ENCODE measurements around the gene LAMA5.
"Not testable (repeated sequence)": the region's sequence is repeated elsewhere in the genome, so short reads cannot be mapped to it uniquely, and the experiment has no call there.

Gene LAMA5

GRCh38 chr20:62382306-62383198 lies 15.4 kb upstream of the LAMA5 start:
- Mint-ChIP-seq H3K27ac (peak overlapping the region; percentile 41), H3K9me3 (peaks cover 4% of the 10 kb centered on the region), H3K36me3 (peaks cover 36% of the 10 kb centered on the region), H3K4me1 (peaks cover 34% of the 10 kb centered on the region), H3K4me3 (no peak overlapping the region)
- peak; percentile 76 for ATAC-seq
- peak; percentile 61 to 81 for DNase-seq (ENCODE audit: low spot score in 2 of 2)

- H3K9me3 Mint-ChIP-seq = peaks cover 4% of the 10 kb centered on the region
- no peak for DNase-seq (ENCODE audit: low spot score in 2 of 2)
- no peak overlapping the region for H3K4me3 Mint-ChIP-seq
- H3K36me3 Mint-ChIP-seq = peaks cover 29% of the 10 kb centered on the region
- ATAC-seq = no peak
- H3K27ac Mint-ChIP-seq = peak overlapping the region; percentile 41
- H3K4me1 Mint-ChIP-seq = peaks cover 33% of the 10 kb centered on the region
Observed at GRCh38 chr20:62381842-62382241, 14.7 kb upstream of the LAMA5 start.

- peaks cover 4% of the 10 kb centered on the region for H3K9me3 Mint-ChIP-seq
- peaks cover 26% of the 10 kb centered on the region for H3K36me3 Mint-ChIP-seq
- peak overlapping the region; percentile 41 for H3K27ac Mint-ChIP-seq
- H3K4me1 Mint-ChIP-seq = peaks cover 32% of the 10 kb centered on the region
- no peak overlapping the region for H3K4me3 Mint-ChIP-seq
- no peak for DNase-seq (ENCODE audit: low spot score in 2 of 2)
- peak; percentile 66 for ATAC-seq
Observed at GRCh38 chr20:62381202-62381797, 14.2 kb upstream of the LAMA5 start.

GRCh38 chr20:62378215-62378614 lies 11.1 kb upstream of the LAMA5 start:
- Mint-ChIP-seq H3K27ac (no peak overlapping the region), H3K4me1 (peaks cover 14% of the 10 kb centered on the region), H3K9me3 (peaks cover 4% of the 10 kb centered on the region), H3K36me3 (peaks cover 14% of the 10 kb centered on the region), H3K4me3 (no peak overlapping the region)
- no peak for ATAC-seq
- DNase-seq (ENCODE audit: low spot score in 2 of 2) = no peak

- DNase-seq (ENCODE audit: low spot score in 2 of 2) = no peak
- Mint-ChIP-seq H3K36me3 (peaks cover 12% of the 10 kb centered on the region), H3K27ac (no peak overlapping the region), H3K9me3 (peaks cover 4% of the 10 kb centered on the region), H3K4me1 (peaks cover 17% of the 10 kb centered on the region), H3K4me3 (no peak overlapping the region)
- no peak for ATAC-seq
Observed at GRCh38 chr20:62377615-62378178, 10.6 kb upstream of the LAMA5 start.

GRCh38 chr20:62377064-62377461 lies 10.0 kb upstream of the LAMA5 start:
- H3K27ac Mint-ChIP-seq = peak overlapping the region; percentile 34
- H3K9me3 Mint-ChIP-seq = peaks cover 4% of the 10 kb centered on the region
- H3K36me3 Mint-ChIP-seq = peaks cover 5% of the 10 kb centered on the region
- ATAC-seq (no peak), DNase-seq (ENCODE audit: low spot score in 2 of 2) (no peak)
- H3K4me3 Mint-ChIP-seq = no peak overlapping the region
- H3K4me1 Mint-ChIP-seq = peaks cover 11% of the 10 kb centered on the region

- DNase-seq (ENCODE audit: low spot score in 2 of 2) (no peak), ATAC-seq (no peak)
- H3K9me3 Mint-ChIP-seq = no peaks in the 10 kb centered on the region
- peaks cover 6% of the 10 kb centered on the region for H3K4me1 Mint-ChIP-seq
- no peak overlapping the region for H3K4me3 Mint-ChIP-seq
- peak overlapping the region; percentile 34 for H3K27ac Mint-ChIP-seq
- no peaks in the 10 kb centered on the region for H3K36me3 Mint-ChIP-seq
Observed at GRCh38 chr20:62376112-62377063, 9.3 kb upstream of the LAMA5 start.

GRCh38 chr20:62374331-62375152 lies 7.4 kb upstream of the LAMA5 start:
- DNase-seq (ENCODE audit: low spot score in 2 of 2) (no peak), ATAC-seq (no peak)
- H3K9me3 Mint-ChIP-seq = no peaks in the 10 kb centered on the region
- no peak overlapping the region for H3K4me3 Mint-ChIP-seq
- H3K4me1 Mint-ChIP-seq = peaks cover 6% of the 10 kb centered on the region
- no peak overlapping the region for H3K27ac Mint-ChIP-seq
- H3K36me3 Mint-ChIP-seq = no peaks in the 10 kb centered on the region

- not testable (repeated sequence) for ATAC-seq; H3K4me3 Mint-ChIP-seq; H3K9me3 Mint-ChIP-seq; H3K36me3 Mint-ChIP-seq; H3K27ac Mint-ChIP-seq; DNase-seq (ENCODE audit: low spot score in 2 of 2)
- H3K4me1 Mint-ChIP-seq = peaks cover 12% of the 10 kb centered on the region
Observed at GRCh38 chr20:62373631-62374179, 6.6 kb upstream of the LAMA5 start.

GRCh38 chr20:62372042-62372993 lies 5.2 kb upstream of the LAMA5 start:
- DNase-seq (ENCODE audit: low spot score in 2 of 2) = no peak
- Mint-ChIP-seq H3K4me1 (peaks cover 12% of the 10 kb centered on the region), H3K4me3 (no peak overlapping the region), H3K9me3 (no peaks in the 10 kb centered on the region), H3K27ac (no peak overlapping the region), H3K36me3 (no peaks in the 10 kb centered on the region)
- ATAC-seq = no peak

GRCh38 chr20:62371588-62372041 lies 4.5 kb upstream of the LAMA5 start:
- ATAC-seq (no peak), DNase-seq (ENCODE audit: low spot score in 2 of 2) (no peak)
- H3K27ac Mint-ChIP-seq = no peak overlapping the region

GRCh38 chr20:62370807-62371587 lies 3.9 kb upstream of the LAMA5 start:
- Mint-ChIP-seq H3K27ac (no peak overlapping the region), H3K9me3 (no peaks in the 10 kb centered on the region), H3K4me1 (peaks cover 12% of the 10 kb centered on the region), H3K4me3 (no peak overlapping the region), H3K36me3 (no peaks in the 10 kb centered on the region)
- DNase-seq (ENCODE audit: low spot score in 2 of 2) (no peak), ATAC-seq (no peak)

More at GRCh38 chr20:62371588-62372041, 4.5 kb upstream of the LAMA5 start:
- Mint-ChIP-seq H3K9me3 (no peaks in the 10 kb centered on the region), H3K4me3 (no peak overlapping the region), H3K36me3 (no peaks in the 10 kb centered on the region), H3K4me1 (peaks cover 12% of the 10 kb centered on the region)

Measured in stimulated activated effector memory CD8-positive, alpha-beta T cell treated with anti-CD3 and anti-CD28 coated beads, Interleukin-12 subunit alpha, Interleukin-12 subunit beta, amount 100 ng/mL, for 72 hours (primary cell).